22Rv1 (cell line): ENCODE results near the gene TREML4.

Source experiments
- H3K27ac ChIP-seq: fragments of 450-650 bp; 2 replicates; pipeline ENCODE4 v1.5.1; 2017
- CTCF ChIP-seq: fragments of 450-650 bp; IDR thresholded peaks from 2 replicates; pipeline ENCODE4 v1.5.1; 2017; ENCODE audit warnings: mild to moderate bottlenecking
- ZFX ChIP-seq: fragments of 450-650 bp; IDR thresholded peaks from 2 replicates; pipeline ENCODE4 v1.6.1; 2017; ENCODE audit warnings: antibody characterized with exemption, borderline replicate concordance

The TREML4 gene

DNA sequence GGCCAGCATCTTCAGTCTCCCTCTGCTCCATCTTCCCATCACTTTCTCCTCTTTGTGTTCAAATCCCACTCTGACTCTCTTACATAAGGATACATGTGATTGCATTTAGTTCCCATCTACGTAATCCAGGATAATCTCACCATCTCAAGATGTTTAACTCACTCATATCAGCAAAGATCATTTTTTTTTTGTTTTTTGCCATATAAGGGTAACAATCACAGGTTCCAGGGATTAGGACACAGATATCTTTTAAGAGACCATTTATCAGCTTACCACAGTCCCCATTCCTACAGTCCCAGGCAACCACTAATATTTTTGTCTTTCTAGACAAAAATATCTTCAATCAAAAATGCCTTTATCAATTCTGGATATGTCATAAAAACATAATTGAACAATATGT is 24.0 kb upstream of the TREML4 start:
- TF ChIP-seq ZFX (no peak), CTCF (no peak)
- no peak overlapping the region for H3K27ac ChIP-seq

GRCh38 chr6:41208439-41209106 is 19.6 kb upstream of the TREML4 start:
- TF ChIP-seq ZFX (no peak), CTCF (no peak)

DNA sequence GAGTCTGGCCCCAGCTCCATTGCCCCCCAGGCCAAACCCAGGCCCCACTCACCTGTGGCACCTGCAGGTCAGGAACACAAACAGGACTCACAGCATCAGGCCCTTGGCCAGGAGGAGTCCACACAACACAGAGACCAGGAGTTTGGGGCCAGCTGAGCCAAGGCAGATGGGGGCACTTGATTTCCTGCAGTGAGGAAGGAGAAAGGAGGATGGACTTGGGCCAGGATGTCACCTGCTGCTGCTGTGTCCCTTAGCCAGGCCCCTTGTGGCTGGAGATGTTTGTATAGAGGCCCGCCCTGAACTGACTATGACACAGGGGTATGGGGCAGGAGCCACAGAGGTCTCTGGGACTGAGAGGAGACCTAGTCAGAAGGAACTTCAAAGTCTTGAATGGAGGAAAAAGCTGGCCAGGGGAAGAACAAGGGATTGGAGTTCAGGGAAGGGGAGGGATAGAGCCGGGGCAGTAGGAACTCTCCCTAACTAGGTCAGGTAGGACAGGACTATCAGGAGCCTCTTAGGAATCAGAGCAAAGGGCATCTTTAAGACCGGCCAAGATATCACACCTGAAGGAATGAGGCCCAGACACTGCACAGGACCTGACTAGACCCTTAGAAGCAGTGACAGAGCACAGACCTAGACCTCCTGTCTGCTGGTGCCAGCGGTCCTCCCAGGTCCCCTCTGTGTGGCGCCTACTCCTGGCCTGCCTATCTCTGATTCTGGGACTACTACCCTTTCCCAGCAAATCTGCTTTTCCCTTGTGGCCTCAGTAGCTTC is 18.4 kb upstream of the TREML4 start:
- TF ChIP-seq CTCF (no peak), ZFX (no peak)
- H3K27ac ChIP-seq, result no peak overlapping the region

More at GRCh38 chr6:41208439-41209106, 19.6 kb upstream of the TREML4 start:
- H3K27ac ChIP-seq, result no peak overlapping the region

DNA sequence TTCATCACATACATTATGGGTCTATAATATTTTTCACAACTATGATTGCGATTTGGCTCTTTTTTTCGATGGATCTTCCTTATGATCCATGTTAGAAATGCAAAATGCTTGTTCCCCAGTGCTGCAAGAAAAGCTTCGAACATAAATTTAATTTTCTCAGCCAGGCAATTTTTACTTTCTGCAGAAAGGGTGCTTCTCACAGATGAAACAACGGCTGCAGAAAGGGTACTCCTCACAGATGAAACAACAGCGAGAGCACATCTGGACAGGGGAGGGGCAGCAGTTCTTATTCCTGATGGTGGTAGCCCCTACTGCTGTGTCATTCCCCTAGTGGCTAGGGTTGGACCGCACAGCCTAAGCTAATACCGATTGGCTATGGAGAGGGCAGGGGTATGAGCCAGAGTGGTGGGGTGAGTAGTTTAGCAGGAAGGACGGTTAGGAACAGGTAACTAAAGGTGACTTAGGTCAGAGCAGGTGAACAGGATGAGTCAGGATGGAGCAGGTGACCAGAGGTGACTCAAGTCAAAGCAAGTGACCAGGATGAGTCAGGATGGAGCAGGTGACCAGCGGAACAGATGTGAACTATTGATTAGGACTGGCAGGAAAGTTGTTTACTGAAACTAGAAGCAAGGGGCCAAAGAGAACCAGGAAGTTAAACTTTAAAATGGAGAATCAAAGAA is 13.4 kb upstream of the TREML4 start:
- H3K27ac ChIP-seq, result no peak overlapping the region

GRCh38 chr6:41215777-41216176 is 12.4 kb upstream of the TREML4 start:
- no peak overlapping the region for H3K27ac ChIP-seq
- TF ChIP-seq ZFX (no peak), CTCF (no peak)

More for the DNA sequence above, 13.4 kb upstream of the TREML4 start:
- no peak for TF ChIP-seq ZFX
- no peak for TF ChIP-seq CTCF

- no peak overlapping the region for H3K27ac ChIP-seq
- no peak for TF ChIP-seq CTCF
- no peak for TF ChIP-seq ZFX
Measured at GRCh38 chr6:41216616-41217015, 11.5 kb upstream of the TREML4 start.
